ENCODE data around the gene MAL. TPM values are rescaled to one million over a fixed set of nuclear protein-coding genes. Genes with fewer than 3 reads are reported as not detected.

MAL gene
- total RNA-seq: 184 and 187 TPM in 2 replicates

DNA sequence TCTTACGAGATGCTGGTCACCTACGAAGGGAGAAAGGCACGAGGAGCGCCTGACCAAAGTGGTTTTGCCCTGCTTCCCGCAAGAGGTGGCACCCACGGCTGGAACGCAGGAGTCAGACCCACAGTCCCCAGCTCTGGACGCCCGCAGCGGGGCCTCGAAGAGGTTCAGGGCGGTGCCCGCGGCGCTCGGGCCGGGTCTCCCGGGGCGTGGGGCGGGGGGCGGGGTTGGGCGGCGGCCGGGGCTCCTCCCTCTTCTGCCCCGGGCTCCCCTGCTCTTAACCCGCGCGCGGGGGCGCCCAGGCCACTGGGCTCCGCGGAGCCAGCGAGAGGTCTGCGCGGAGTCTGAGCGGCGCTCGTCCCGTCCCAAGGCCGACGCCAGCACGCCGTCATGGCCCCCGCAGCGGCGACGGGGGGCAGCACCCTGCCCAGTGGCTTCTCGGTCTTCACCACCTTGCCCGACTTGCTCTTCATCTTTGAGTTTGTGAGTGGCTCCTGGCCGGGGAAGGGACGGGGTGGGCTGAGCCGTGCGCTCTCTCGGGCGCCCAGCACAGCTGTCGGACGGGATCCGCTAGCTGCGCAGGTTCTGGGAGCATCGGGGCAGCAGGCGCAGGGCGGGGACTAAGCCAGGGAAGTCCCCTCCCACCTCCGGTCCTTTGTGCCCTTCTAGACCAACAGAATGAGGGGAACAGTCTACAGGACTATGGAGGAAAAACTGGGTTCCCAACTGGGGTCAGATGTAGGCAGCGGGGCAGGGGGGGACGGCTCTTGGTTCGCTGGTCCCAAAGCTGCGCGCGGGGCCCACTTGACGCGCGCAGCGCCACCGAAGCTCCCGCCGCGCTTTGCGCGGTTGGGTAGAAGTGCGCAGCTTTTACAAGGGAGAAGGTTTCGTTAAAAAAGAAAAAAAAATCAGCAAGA lies at the start of gene MAL:
MAL (plus strand) TSS at position 303 of the 914 bp plus-strand sequence; CDS start at position 388, 85 bp downstream.
- intact Hi-C loops (cut with micrococcal nuclease): loop anchor here (1.0 to 5.0 kb wide), 3 partner anchors 51 to 377 kb away; partner anchors contain the start of genes FAHD2A and ZNF2

DNA sequence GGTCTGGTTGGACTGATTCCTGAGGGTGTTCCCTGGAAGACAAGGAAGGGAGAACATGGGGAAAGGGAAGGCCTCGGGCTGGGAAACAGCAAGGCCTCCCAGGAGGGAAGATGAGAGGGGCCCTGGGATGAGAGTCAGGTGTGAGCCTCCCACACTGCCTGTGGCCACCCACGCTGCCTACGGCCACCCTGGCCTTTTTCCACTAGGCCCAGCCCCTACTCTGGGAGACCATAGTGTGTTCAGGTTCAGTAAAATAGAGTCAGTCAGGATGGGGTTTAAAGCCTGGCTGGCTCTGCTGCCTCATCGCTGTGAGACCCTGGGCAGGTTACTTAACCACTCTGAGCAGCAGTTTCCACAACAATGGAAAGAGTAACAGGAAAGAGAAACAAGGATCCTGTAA lies 47.7 kb upstream of the MAL start:
- intact Hi-C loops (cut with micrococcal nuclease): no loop called here

DNA sequence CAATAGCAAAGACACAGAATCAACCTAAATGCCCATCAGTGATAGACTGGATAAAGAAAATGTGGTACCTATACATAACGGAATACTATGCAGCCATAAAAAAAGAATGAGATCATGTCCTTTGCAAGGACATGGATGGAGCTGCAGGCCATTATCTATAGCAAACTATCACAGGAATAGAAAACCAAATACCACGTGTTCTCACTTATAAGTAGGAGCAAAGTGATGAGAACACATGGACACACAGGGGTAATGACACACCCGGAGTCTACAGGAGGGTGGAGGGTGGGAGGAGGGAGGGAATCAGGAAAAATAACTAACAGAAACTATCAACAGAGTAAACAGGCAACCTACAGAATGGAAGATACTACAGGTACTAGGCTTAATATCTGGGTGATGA lies 46.6 kb upstream of the MAL start:
- intact Hi-C loops (cut with micrococcal nuclease): no loop called here

DNA sequence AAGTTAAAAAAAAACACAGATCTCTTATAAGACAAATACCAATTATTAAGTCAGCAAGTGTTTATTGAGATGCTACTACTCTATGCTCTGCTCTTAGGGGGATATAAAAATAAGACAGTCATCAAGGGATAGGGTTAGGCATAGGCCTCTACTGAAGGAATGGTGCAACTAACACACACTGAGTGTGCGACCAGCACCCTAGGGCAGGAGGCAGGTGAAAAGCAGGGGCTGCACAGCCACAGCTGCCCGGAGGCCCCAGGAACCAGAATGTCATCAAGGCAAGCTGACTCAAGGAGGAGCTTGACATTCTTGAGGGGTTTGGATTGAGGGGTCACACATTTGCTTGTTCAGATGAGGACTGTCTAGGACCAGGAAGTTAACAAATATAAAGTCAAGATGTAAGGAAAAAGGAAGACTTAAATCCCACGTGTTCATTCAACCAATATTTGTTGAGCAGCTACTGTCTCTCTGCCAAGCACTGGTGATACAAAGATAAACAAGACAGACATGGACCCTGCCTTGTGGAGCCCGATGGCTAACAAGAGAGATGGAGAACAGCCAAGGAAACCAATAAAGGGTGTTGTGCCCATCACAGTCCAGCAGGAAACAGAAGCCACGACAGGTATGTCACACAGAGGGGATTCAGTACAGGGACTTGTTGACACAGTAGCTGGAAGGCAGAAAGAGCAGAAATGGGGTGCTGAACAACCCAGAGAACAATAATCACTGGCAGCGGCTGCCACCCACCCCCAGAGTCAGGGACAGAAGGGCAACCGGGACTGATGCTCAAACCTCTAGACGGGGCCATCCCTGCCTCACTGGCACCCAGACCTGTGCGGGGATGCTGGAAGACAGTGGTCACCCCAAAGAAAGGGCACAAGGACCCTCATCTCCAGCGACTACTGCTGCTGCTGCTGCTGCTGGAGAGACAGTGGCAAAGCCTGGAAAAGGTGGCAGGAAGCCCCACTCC lies 45.8 kb upstream of the MAL start:
- intact Hi-C loops (cut with micrococcal nuclease): no loop called here

DNA sequence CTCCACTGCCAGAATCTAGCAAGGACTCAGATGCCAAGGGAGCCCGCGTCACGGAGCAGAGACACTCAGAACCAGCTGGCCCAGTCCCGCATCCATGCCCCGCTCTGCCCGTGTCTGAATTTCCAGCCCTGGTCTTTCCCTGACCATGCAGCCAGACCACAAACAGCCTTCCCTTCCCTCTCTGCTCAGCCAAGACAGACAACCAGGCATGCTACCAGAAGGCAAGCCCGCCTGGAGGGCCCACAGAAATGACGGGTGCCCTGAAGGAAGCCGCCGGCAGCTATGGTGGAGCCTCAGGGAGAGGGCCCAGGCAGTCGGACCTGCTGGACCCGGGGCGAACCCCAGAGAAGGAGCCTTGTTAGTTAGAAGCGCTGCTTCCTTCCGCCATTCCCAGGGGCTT lies 45.1 kb upstream of the MAL start:
- intact Hi-C loops (cut with micrococcal nuclease): no loop called here

DNA sequence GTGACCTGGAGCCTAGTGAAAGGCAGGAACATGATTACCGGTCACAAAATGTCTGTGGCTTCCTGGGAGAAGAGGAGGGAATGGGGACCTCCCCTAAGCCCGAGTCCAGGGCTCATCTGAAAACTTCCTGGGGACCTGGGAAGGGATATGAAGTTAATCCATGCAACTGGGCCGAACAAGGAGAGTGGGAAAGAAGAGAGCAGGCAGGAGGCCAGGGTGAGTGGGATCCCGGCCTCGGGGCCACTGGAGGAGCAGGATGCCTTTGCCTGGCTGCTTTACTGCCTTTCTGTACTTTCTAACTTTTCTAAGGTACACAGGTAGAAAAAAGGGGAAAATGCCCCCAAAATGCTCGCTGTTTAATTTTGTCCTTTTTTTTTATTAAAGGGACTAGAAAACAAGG lies 43.4 kb upstream of the MAL start:
- intact Hi-C loops (cut with micrococcal nuclease): no loop called here

DNA sequence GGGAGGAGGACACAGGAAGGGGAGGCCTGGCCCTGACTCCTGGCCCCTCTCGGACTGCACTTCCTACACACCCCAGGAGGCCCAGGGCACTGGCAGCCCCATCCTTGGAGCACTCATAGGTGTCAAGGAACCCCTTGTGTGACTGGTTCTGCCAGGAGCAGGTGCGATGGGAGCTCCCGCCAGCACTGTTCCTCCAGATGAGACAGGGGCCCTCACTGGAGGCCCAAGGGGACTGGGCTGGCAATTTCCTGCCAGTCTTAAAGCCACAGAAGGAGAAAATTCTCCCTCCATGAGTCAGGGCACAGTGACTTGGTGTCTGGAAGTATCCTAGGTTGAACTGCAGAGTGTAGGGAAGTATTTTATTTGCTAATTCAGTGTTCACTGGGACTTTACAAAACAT lies 42.8 kb upstream of the MAL start:
- intact Hi-C loops (cut with micrococcal nuclease): no loop called here

DNA sequence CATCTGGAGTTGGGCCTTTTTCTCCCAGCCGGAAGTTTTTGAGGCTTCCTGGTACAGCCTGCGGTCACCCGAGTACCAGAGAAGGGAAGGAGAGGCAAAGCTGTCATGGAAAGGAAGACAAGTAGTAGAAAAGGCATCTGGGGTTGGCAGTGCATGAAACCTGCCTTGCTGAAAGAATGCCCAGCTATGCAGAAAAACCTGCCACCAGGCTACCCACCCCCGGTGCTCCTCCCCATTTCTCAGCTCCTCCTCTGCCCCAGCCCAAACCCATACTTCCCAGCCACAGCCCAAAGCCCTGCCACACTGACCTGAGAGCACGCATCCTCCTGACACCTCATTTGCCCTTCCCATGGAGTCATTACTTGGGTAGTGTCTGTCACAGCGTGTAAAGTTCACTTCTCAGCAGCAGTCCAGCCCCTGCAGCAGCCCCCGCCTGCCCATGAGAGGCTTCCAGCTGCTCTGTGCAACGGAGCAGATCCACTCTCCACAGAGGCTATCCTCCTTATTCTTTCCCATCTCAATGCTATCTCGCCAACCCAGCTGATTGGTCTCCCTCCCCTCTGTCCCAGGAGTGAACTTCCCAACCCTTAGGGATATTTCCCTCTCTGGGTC lies 40.4 kb upstream of the MAL start:
- intact Hi-C loops (cut with micrococcal nuclease): no loop called here

DNA sequence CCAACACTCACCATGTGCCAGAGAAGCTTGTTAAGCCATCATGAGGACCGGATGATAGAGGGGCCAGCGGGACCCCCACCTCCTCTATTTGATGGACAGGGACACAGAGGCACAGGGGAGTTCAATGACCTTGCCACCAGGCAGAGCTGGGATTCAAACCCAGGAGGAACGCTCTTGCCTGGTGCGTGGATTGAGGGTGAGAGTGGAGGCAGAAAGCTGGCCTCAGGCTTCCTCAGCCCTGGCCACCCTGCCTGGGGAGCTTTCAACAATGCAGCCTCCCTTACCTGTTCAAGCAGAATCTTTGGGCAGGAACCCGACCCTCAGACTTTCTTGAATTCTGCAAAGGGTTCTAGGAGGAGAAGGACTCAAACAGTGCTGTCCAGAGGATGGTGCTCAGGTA lies 39.9 kb upstream of the MAL start:
- intact Hi-C loops (cut with micrococcal nuclease): loop anchor here (1.0 kb wide), 1 partner anchor 130 kb away; no protein-coding TSS in a partner anchor

DNA sequence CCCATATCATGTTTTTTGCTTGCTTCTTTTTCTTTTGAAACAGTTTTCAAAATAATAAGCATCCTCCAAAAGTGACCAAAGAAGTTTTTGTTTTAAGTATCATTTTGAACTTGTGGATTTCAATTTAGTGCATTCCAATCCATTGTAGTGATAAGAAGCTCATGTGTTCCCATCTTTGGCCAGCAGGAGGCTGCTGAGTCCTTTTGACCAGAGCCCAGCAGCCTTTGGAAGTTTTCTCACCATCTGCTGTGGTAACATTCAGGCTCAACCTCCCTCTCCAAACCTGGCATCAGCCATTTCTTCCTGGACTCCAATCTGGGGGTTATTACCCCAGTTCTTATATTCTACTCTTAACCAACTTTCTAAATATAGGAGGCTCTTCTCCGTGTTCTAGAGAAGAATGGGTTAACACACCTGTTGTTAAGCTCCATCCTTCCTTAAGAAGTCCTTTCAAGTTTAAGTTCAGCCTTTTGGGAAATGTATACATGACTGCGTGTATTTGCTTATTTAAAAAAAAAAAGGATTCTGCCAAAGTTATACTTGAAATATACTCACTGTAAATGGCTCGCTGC lies 39.0 kb upstream of the MAL start:
- intact Hi-C loops (cut with micrococcal nuclease): loop anchor here (1.0 kb wide), 1 partner anchor 129 kb away; no protein-coding TSS in a partner anchor

DNA sequence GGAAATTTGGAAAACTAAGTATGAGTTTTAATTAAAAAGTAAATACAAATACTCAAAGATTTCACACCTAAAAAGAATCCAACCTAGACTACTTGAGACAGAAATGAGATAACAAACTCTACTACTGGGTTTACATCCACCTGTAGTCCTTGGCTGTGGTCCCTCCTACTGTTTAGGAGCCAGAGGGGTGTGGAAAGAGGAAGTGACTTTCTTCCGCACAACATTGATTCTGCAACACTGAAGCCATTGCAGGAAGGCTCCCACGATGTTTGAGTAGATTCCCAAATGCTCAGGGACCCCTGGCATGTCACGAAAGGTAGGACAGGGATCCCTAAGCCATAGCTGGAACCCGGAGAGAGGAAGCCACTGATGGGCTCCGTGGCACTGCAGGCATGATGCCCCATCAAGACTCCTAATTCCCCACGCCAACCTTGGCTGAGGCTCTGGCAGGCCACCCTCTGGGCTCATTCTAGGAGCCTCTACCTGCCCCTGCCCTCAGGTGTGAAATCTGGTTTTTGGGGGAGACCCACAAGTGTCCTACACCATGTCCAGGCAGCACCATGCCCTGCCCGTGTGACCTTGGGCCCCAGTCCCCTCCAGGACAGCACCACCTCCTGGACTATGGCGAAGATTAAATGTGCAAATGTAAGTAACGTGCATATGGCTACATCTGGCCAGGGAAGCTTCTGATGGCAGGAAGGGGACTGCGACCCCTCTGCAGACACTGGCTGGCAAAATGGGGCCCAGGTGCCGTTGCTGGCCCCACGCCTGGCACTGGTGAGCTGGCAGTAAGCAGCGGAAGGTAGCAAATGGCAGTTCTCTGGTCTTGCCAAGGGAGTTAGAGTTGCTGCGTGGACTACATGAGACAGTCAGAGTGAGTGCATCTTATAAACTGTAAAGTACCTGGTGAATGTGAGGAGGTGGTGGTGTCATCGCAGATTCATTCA lies 38.2 kb upstream of the MAL start:
- intact Hi-C loops (cut with micrococcal nuclease): no loop called here

DNA sequence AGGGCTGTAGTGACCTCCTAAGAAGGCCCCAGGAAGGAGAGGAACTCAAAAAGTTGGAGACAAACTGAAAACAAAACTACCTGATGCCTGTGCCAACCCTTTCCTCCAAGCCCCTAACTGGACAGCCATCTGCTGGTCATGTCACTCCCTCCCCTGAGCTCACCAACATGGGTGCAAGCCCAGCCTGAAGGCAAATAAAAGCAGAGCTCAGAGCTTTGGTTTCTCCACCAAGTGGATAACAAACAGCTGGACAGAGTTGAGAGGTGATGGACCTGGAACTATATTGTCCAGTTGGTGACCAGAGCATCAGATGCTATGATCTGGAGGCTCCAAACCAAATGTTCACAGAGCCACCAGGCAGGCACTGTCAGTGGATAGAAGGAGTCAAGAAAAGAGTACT lies 34.6 kb upstream of the MAL start:
- intact Hi-C loops (cut with micrococcal nuclease): no loop called here

DNA sequence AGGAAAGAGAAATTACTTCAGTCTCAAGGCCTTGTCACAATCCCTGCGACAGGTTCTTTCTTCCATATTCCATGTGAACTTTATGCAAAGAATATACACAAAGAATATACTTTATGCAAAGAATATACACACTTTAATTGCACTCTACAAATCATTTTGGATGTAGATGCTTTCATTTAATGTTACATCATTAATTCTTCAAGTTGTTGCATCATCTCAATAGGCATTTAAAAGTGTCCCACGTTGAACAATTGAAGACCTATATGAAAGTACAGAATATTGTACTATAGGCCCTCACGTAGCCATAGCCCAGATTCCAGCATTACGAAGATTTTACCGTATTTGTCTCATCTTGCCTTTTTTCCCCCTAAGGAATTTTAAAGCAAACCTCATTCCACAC lies 33.1 kb upstream of the MAL start:
- intact Hi-C loops (cut with micrococcal nuclease): no loop called here

DNA sequence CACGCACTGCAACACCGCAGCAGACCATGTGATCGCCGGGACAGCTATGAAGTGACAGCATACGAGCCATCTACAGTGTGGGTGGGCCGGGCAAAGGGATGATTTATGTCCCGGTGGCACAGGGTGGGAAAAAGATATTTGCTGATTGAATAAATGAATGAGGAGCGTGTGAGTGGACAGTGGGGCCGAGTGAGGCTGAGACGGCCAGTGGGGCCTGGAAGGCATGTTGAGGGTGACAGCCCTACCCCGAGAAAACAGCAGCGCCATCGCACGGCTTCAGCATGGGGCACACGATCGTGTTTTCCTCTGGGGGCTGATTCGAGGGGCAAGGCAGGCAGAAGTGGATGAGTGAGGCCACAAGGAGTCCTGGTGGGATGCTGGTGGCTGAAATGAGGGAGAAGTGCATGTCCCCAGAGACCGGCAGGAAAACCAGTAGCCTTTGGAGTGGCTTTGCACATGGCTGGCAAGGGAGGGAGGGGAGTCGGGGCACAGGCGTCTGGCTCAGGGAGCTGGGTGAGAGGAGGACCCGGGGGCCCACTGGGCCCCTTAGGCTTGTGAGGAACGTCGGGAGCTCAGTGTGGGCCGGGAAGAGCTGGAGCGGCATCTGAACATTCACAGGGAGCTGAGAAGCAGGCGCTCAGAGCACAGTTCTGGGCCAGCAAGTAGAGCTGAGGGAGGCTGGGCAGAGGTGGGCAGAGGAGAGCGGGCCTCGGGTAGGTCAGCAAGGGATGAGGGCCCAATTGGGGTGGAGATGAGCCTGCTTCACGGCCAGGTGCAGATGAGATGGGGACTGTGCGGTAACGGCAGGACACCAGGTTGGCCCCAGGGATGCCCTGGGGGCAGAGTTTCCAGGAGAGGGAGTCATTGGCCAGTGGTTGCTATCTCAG lies 32.1 kb upstream of the MAL start:
- intact Hi-C loops (cut with micrococcal nuclease): no loop called here

DNA sequence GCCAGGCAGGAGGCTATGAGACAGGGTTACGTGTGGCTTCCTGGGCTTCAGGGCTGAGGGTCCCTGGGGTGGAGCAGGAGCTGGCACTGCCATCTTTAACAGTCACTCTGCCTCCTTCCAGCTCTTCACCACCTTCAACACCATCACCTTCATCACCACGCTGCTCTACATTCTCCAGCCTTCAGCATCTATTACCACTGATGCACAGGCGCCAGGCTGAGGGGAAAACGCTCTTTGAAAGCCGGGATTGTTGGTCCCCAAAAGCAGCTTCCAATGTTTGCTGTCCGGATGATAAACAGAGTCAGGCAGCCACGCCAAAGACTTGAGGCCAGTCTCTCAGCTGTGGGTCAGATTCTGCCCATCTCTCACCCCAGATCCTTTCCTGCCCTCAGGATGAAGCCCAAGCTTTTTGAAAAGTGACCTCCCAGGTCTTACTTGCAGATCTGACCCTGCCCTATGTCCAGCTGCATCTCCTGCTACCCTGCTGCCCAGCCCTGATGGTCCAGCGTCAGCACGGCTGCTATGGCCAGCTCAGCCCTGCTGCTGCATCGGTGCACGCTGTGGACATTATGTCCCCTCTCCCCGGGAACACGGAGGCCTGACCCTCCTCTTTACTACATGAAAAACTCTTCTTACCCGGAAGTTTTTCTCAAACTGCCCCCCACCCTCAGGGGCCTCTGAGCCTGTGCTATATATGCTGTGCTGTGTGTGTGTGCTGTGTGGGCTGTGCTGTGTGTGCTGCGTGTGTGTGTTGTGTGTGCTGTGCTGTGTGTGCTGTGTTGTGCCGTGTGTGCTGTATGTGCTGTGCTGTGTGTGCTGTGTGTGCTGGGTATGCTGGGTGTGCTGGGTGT lies 31.2 kb upstream of the MAL start:
- intact Hi-C loops (cut with micrococcal nuclease): no loop called here

DNA sequence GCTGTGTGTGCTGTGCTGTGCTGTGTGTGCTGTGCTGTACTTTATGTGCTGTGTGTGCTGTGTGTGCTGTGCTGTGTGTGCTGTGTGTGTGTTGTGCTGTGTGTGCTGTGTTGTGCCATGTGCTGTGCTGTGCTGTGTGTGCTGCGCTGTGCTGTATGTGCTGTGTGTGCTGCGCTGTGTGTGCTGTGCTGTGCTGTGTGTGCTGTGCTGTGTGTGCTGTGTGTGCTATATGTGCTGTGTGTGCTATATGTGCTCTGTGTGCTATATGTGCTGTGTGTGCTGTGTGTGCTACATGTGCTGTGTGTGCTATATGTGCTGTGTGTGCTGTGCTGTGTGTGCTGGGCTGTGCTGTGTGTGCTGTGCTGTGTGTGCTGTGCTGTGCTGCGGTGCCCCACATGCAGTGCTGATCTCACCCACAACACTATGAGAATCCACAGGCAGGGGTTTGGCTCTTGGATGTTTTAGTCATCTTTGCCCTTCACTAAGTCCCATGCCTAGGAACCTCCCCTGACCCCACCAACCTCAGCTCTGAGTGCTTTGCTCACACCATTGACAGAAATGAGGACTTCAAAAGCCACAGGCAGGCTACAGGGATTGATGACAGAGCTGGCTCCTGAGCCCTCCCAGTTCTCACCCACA lies 30.5 kb upstream of the MAL start:
- intact Hi-C loops (cut with micrococcal nuclease): no loop called here

DNA sequence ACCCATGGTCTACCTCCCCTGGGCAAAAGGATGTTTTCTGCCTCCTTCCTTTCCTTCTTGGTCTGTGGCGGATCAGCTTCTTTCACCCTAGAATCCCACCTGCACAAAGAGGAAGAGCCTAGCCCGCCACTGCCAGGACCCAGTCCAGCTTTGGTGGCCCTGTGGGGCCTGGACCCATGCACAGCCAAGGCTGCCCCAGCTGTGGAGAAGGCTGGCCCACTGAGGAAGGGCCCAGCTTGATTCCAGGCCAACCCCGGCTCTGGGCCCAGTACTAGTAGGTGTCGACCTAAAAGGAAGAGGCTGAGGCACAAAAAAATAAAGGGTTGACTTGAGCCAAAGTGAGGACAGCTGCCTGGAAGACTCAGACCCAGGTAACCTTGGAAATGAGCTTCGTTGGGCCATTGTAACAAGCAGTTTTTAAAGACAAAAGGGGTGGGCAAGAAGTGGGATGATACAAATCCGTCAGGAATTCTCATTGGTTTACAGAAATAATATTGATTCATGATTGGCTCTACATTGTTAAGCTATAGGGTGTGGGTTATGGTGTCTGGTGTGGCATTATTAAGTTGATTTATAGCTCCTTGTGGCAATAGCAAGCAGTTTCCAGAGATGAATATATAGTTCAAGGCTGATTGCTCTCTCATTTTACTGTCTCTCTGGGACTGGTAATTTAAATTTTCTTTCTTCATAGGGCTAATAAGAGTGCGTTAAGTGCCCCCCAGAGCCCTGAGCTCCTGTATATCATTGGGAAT lies 29.8 kb upstream of the MAL start:
- intact Hi-C loops (cut with micrococcal nuclease): no loop called here

All from T-helper 2 cell treated with Interferon-gamma antibody and Interleukin-4, amounts not matched to agents 100 ng/mL and 5 ng/mL, for 36 hours (primary cell).